ENCODE results near the gene SLC35B1.
"Not testable (repeated sequence)": the region's sequence is repeated elsewhere in the genome, so short reads cannot be mapped to it uniquely, and the experiment has no call there.

Gene SLC35B1

GRCh38 chr17:49680314-49680713 lies 27.4 kb downstream of the SLC35B1 start:
- DNase-seq (ENCODE audit: low spot score in 2 of 2) = no peak
- H3K36me3 ChIP-seq (replicated peaks) = no peaks in the 10 kb centered on the region
- peaks cover 4% of the 10 kb centered on the region for H3K27me3 ChIP-seq (ENCODE audit: low read depth)
- no peak overlapping the region for H3K4me3 ChIP-seq
- H3K4me1 ChIP-seq = peaks cover 7% of the 10 kb centered on the region
- in situ Hi-C loops (cut with MboI; ENCODE audit: low sequenced_read_pairs) = no loop called here
- H3K9me3 ChIP-seq = no peaks in the 10 kb centered on the region

GRCh38 chr17:49677933-49678847 lies 29.6 kb downstream of the SLC35B1 start, which contains the start of gene SPOP:
Gene SPOP (minus strand): TSS chr17:49678097. CDS start chr17:49622810, 55,287 bp downstream.
- peak within 1 kb of the TSS; percentile 52 for H3K4me3 ChIP-seq
- in situ Hi-C loops (cut with MboI; ENCODE audit: low sequenced_read_pairs) = no loop called here

GRCh38 chr17:49677134-49677932 lies 30.4 kb downstream of the SLC35B1 start:
- H3K4me1 ChIP-seq = peaks cover 7% of the 10 kb centered on the region
- in situ Hi-C loops (cut with MboI; ENCODE audit: low sequenced_read_pairs) = no loop called here

More at GRCh38 chr17:49677933-49678847, 29.6 kb downstream of the SLC35B1 start, which contains the start of gene SPOP:
- peak; percentile 98 to 99 for DNase-seq (ENCODE audit: low spot score in 2 of 2)
- H3K36me3 ChIP-seq (replicated peaks) = no peaks in the 10 kb centered on the region
- H3K27me3 ChIP-seq (ENCODE audit: low read depth) = no peaks in the 10 kb centered on the region; the same call in 1 of the 2 replicates
- H3K9me3 ChIP-seq = no peaks in the 10 kb centered on the region
- H3K4me1 ChIP-seq = peaks cover 7% of the 10 kb centered on the region

GRCh38 chr17:49676276-49676868 lies 31.4 kb downstream of the SLC35B1 start:
- H3K4me3 ChIP-seq = peak overlapping the region; percentile 52
- H3K4me1 ChIP-seq = peaks cover 7% of the 10 kb centered on the region
- no peaks in the 10 kb centered on the region for H3K9me3 ChIP-seq
- H3K27me3 ChIP-seq (ENCODE audit: low read depth) = no peaks in the 10 kb centered on the region; the same call in 1 of the 2 replicates
- no peak for DNase-seq (ENCODE audit: low spot score in 2 of 2)
- H3K36me3 ChIP-seq (replicated peaks) = no peaks in the 10 kb centered on the region
- in situ Hi-C loops (cut with MboI; ENCODE audit: low sequenced_read_pairs) = no loop called here

More at GRCh38 chr17:49677134-49677932, 30.4 kb downstream of the SLC35B1 start:
- Histone ChIP-seq H3K36me3 (replicated peaks) (no peaks in the 10 kb centered on the region), H3K9me3 (no peaks in the 10 kb centered on the region), H3K4me3 (peak overlapping the region; percentile 52), H3K27me3 (ENCODE audit: low read depth) (no peaks in the 10 kb centered on the region; the same call in 1 of the 2 replicates)
- peak; percentile 91 to 98 for DNase-seq (ENCODE audit: low spot score in 2 of 2)

GRCh38 chr17:49674507-49674906 lies 33.3 kb downstream of the SLC35B1 start:
- H3K27me3 ChIP-seq (ENCODE audit: low read depth) = no peaks in the 10 kb centered on the region
- H3K4me3 ChIP-seq = no peak overlapping the region
- in situ Hi-C loops (cut with MboI; ENCODE audit: low sequenced_read_pairs) = no loop called here
- H3K9me3 ChIP-seq = no peaks in the 10 kb centered on the region
- H3K36me3 ChIP-seq (replicated peaks) = no peaks in the 10 kb centered on the region
- H3K4me1 ChIP-seq = peaks cover 7% of the 10 kb centered on the region
- no peak for DNase-seq (ENCODE audit: low spot score in 2 of 2)

GRCh38 chr17:49673679-49674078 lies 34.1 kb downstream of the SLC35B1 start:
- H3K36me3 ChIP-seq (replicated peaks); H3K4me3 ChIP-seq; DNase-seq (ENCODE audit: low spot score in 2 of 2); in situ Hi-C loops (cut with MboI; ENCODE audit: low sequenced_read_pairs); H3K27me3 ChIP-seq (ENCODE audit: low read depth); H3K4me1 ChIP-seq; H3K9me3 ChIP-seq: not testable (repeated sequence)

GRCh38 chr17:49670641-49671040 lies 37.1 kb downstream of the SLC35B1 start:
- Histone ChIP-seq H3K4me3 (no peak overlapping the region), H3K4me1 (no peaks in the 10 kb centered on the region; the same call in 1 of the 2 replicates), H3K36me3 (replicated peaks) (no peaks in the 10 kb centered on the region), H3K27me3 (ENCODE audit: low read depth) (no peaks in the 10 kb centered on the region), H3K9me3 (no peaks in the 10 kb centered on the region)
- no peak for DNase-seq (ENCODE audit: low spot score in 2 of 2)
- in situ Hi-C loops (cut with MboI; ENCODE audit: low sequenced_read_pairs) = no loop called here

GRCh38 chr17:49670002-49670401 lies 37.8 kb downstream of the SLC35B1 start:
- H3K36me3 ChIP-seq (replicated peaks) = no peaks in the 10 kb centered on the region
- no peak overlapping the region for H3K4me3 ChIP-seq
- no peaks in the 10 kb centered on the region; the same call in 1 of the 2 replicates for H3K4me1 ChIP-seq
- no peaks in the 10 kb centered on the region for H3K9me3 ChIP-seq
- H3K27me3 ChIP-seq (ENCODE audit: low read depth) = no peaks in the 10 kb centered on the region
- DNase-seq (ENCODE audit: low spot score in 2 of 2) = no peak
- in situ Hi-C loops (cut with MboI; ENCODE audit: low sequenced_read_pairs) = no loop called here

GRCh38 chr17:49667854-49668253 lies 39.9 kb downstream of the SLC35B1 start:
- no peak overlapping the region for H3K4me3 ChIP-seq
- no peaks in the 10 kb centered on the region for H3K4me1 ChIP-seq
- in situ Hi-C loops (cut with MboI; ENCODE audit: low sequenced_read_pairs) = no loop called here
- no peaks in the 10 kb centered on the region for H3K9me3 ChIP-seq
- H3K27me3 ChIP-seq (ENCODE audit: low read depth) = no peaks in the 10 kb centered on the region
- no peak for DNase-seq (ENCODE audit: low spot score in 2 of 2)
- H3K36me3 ChIP-seq (replicated peaks) = no peaks in the 10 kb centered on the region

GRCh38 chr17:49664706-49665211 lies 43.0 kb downstream of the SLC35B1 start:
- Histone ChIP-seq H3K36me3 (replicated peaks) (no peaks in the 10 kb centered on the region), H3K9me3 (no peaks in the 10 kb centered on the region), H3K27me3 (ENCODE audit: low read depth) (no peaks in the 10 kb centered on the region), H3K4me1 (no peaks in the 10 kb centered on the region), H3K4me3 (no peak overlapping the region)
- DNase-seq (ENCODE audit: low spot score in 2 of 2) = no peak
- in situ Hi-C loops (cut with MboI; ENCODE audit: low sequenced_read_pairs) = no loop called here

- no peak for DNase-seq (ENCODE audit: low spot score in 2 of 2)
- Histone ChIP-seq H3K36me3 (replicated peaks) (no peaks in the 10 kb centered on the region), H3K27me3 (ENCODE audit: low read depth) (no peaks in the 10 kb centered on the region), H3K4me3 (no peak overlapping the region), H3K9me3 (no peaks in the 10 kb centered on the region), H3K4me1 (no peaks in the 10 kb centered on the region)
- in situ Hi-C loops (cut with MboI; ENCODE audit: low sequenced_read_pairs) = no loop called here
Measured at GRCh38 chr17:49659661-49660382, 47.9 kb downstream of the SLC35B1 start.

- no peaks in the 10 kb centered on the region for H3K36me3 ChIP-seq (replicated peaks)
- H3K27me3 ChIP-seq (ENCODE audit: low read depth) = no peaks in the 10 kb centered on the region
- H3K9me3 ChIP-seq = no peaks in the 10 kb centered on the region
- no peaks in the 10 kb centered on the region for H3K4me1 ChIP-seq
- no peak for DNase-seq (ENCODE audit: low spot score in 2 of 2)
- in situ Hi-C loops (cut with MboI; ENCODE audit: low sequenced_read_pairs) = no loop called here
- no peak overlapping the region for H3K4me3 ChIP-seq
Measured at GRCh38 chr17:49656247-49656646, 51.5 kb downstream of the SLC35B1 start.
